SHP77 (cell line): ENCODE results near the gene LTA4H.

ENCODE experiments used
- DNase-seq, 2 experiments: peaks; one replicate each; lab custom pipeline; 2025; lab: John Stamatoyannopoulos, UW

The LTA4H gene

GRCh38 chr12:96034621-96035282 is 635 bp downstream of the LTA4H start:
- DNase-seq: no peak

GRCh38 chr12:96033549-96034389 is 1.6 kb downstream of the LTA4H start:
- no peak for DNase-seq

- no peak for DNase-seq
These were observed 5.6 kb downstream of the LTA4H start for GRCh38 chr12:96029826-96030225.

- DNase-seq: no peak
These were observed 6.8 kb downstream of the LTA4H start for GRCh38 chr12:96028538-96028937.

- no peak for DNase-seq
These were observed 9.1 kb downstream of the LTA4H start for GRCh38 chr12:96026331-96026730.

- no peak for DNase-seq
These were observed 9.9 kb downstream of the LTA4H start for GRCh38 chr12:96025518-96025917.

GRCh38 chr12:96020314-96021003 is 14.9 kb downstream of the LTA4H start:
- no peak for DNase-seq

- peak in 1 of 2 experiments; percentile 0 for DNase-seq
These were observed 19.7 kb downstream of the LTA4H start for GRCh38 chr12:96015672-96016071.

- no peak for DNase-seq
These were observed 20.3 kb downstream of the LTA4H start for GRCh38 chr12:96014943-96015599.

GRCh38 chr12:96007729-96008128 is 27.7 kb downstream of the LTA4H start:
- DNase-seq: no peak

GRCh38 chr12:96006727-96007126 is 28.7 kb downstream of the LTA4H start:
- no peak for DNase-seq

- DNase-seq: no peak
These were observed 34.5 kb downstream of the LTA4H start for GRCh38 chr12:96000858-96001257.

GRCh38 chr12:95999484-95999883 is 35.9 kb downstream of the LTA4H start:
- DNase-seq: no peak

GRCh38 chr12:95998611-95999286 is 36.6 kb downstream of the LTA4H start:
- DNase-seq: peak; percentile 37 to 58

- no peak for DNase-seq
These were observed 37.4 kb downstream of the LTA4H start for GRCh38 chr12:95997911-95998510.

- no peak for DNase-seq
These were observed 38.1 kb downstream of the LTA4H start for GRCh38 chr12:95997276-95997675.

GRCh38 chr12:95996034-95996658 is 39.2 kb downstream of the LTA4H start, which contains the start of gene HAL:
TSS of gene HAL (minus strand) at chr12:95996344. CDS start at chr12:95995910, 434 bp downstream.
- DNase-seq: no peak

GRCh38 chr12:95995238-95996031 is 40.0 kb downstream of the LTA4H start:
- no peak for DNase-seq

GRCh38 chr12:95994476-95994875 is 40.9 kb downstream of the LTA4H start:
- no peak for DNase-seq

GRCh38 chr12:95993907-95994306 is 41.5 kb downstream of the LTA4H start:
- DNase-seq: no peak
